GM12891 (cell line): ENCODE results near the gene TMEM131.

ENCODE experiments used
- PAX5 ChIP-seq: IDR thresholded peaks from 2 replicates; pipeline ENCODE4 v1.6.1; 2011; ENCODE audit warnings: low read length, moderate library complexity, mild to moderate bottlenecking; ENCODE audit not compliant: insufficient read depth, severe bottlenecking
- POLR2A ChIP-seq: IDR thresholded peaks from 2 replicates; pipeline ENCODE4 v1.6.1; 2011; ENCODE audit warnings: low read depth, low read length, control low read depth
- POLR2AphosphoS5 ChIP-seq: IDR thresholded peaks from 2 replicates; pipeline ENCODE4 v1.6.1; 2011; ENCODE audit warnings: low read depth, low read length, control low read depth
- SPI1 ChIP-seq: IDR thresholded peaks from 2 replicates; pipeline ENCODE4 v1.6.1; 2011; ENCODE audit warnings: low read depth, low read length, control low read depth
- TAF1 ChIP-seq: IDR thresholded peaks from 2 replicates; pipeline ENCODE4 v1.6.1; 2011; ENCODE audit warnings: low read depth, low read length, control low read depth

GRCh38 chr2:97908208-97908676 lies 87.5 kb downstream of the TMEM131 start:
- TF ChIP-seq POLR2AphosphoS5 (no peak), POLR2A (no peak), PAX5 (no peak), TAF1 (no peak), SPI1 (peak; percentile 61)
